Measurements from ENCODE around the gene MMP2. TPM values are rescaled to one million over a fixed set of nuclear protein-coding genes. Genes with fewer than 3 reads are reported as not detected.

Gene MMP2
- polyA plus RNA-seq (2013): 1,470 and 1,480 TPM in 2 replicates

DNA sequence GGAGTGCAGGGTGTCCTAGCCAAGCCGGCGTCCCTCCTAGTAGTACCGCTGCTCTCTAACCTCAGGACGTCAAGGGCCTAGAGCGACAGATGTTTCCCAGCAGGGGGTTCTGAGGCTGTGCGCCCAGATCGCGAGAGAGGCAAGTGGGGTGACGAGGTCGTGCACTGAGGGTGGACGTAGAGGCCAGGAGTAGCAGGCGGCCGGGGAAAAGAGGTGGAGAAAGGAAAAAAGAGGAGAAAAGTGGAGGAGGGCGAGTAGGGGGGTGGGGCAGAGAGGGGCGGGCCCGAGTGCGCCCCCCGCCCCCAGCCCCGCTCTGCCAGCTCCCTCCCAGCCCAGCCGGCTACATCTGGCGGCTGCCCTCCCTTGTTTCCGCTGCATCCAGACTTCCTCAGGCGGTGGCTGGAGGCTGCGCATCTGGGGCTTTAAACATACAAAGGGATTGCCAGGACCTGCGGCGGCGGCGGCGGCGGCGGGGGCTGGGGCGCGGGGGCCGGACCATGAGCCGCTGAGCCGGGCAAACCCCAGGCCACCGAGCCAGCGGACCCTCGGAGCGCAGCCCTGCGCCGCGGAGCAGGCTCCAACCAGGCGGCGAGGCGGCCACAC is at the start of gene MMP2:
MMP2 (plus strand) TSS at position 372 of the 603 bp plus-strand sequence. CDS start 282 bp downstream, outside the sequence.
- H3K4me1 ChIP-seq (ENCODE audit: control insufficient read depth in 1 of 2, insufficient read depth in 2 of 2, low read length in 2 of 2): peaks cover 20 to 31% of the 10 kb centered on the region in 2 experiments
- no peak within 1 kb of the TSS for H3K23ac ChIP-seq (ENCODE audit: low read length)
- H2BK5ac ChIP-seq (ENCODE audit: low read depth, low read length, poor library complexity): peak within 1 kb of the TSS; percentile 94
- peak within 1 kb of the TSS; percentile 96 for H3K27ac ChIP-seq (ENCODE audit: low read depth, low read length)
- H3K79me2 ChIP-seq (ENCODE audit: control insufficient read depth, insufficient read depth, low read length, poor library complexity): peaks cover 23% of the 10 kb centered on the region
- peak within 1 kb of the TSS; percentile 92 for H3K4me2 ChIP-seq (ENCODE audit: low read length)
- H4K12ac ChIP-seq (ENCODE audit: low read depth, low read length): peak within 1 kb of the TSS; percentile 79
- peak within 1 kb of the TSS; percentile 96 for H4K8ac ChIP-seq (ENCODE audit: low read depth, low read length)
- peak within 1 kb of the TSS; percentile 98 for H3K4me3 ChIP-seq (ENCODE audit: low read depth, low read length)
- no CpG with 5 or more reads among the region's 46 CpGs for WGBS (ENCODE audit: extremely low coverage, insufficient coverage, insufficient read length)
- peak within 1 kb of the TSS; percentile 94 for H3K9ac ChIP-seq (ENCODE audit: low read length)
- H3K18ac ChIP-seq (ENCODE audit: low read length): peak within 1 kb of the TSS; percentile 98
- peak in 1 of 2 donors; percentile 38 for DNase-seq
- H2AK5ac ChIP-seq (ENCODE audit: low read length): peak within 1 kb of the TSS; percentile 96
- H3K14ac ChIP-seq (ENCODE audit: low read length): peak within 1 kb of the TSS; percentile 97
- H3K79me1 ChIP-seq (ENCODE audit: low read length): peaks cover 49% of the 10 kb centered on the region
- peak within 1 kb of the TSS; percentile 100 for H4K91ac ChIP-seq (ENCODE audit: low read depth, low read length)
- no peaks in the 10 kb centered on the region for H3K27me3 ChIP-seq (ENCODE audit: insufficient read depth, low read length)
- H3K9me3 ChIP-seq (ENCODE audit: insufficient read depth, low read depth, low read length): no peaks in the 10 kb centered on the region
- H2BK120ac ChIP-seq (ENCODE audit: insufficient read depth, low read length, poor library complexity): peak within 1 kb of the TSS; percentile 96
- peak within 1 kb of the TSS; percentile 92 for H2AFZ ChIP-seq (ENCODE audit: insufficient read depth, low read length, poor library complexity)
- peak within 1 kb of the TSS; percentile 98 for H2BK12ac ChIP-seq (ENCODE audit: low read length)
- H3K36me3 ChIP-seq (ENCODE audit: control insufficient read depth in 1 of 2, insufficient read depth in 2 of 2, low read length in 2 of 2): peaks cover 15 to 22% of the 10 kb centered on the region in 2 experiments
- peak within 1 kb of the TSS; percentile 100 for H3K4ac ChIP-seq (ENCODE audit: low read depth, low read length)

DNA sequence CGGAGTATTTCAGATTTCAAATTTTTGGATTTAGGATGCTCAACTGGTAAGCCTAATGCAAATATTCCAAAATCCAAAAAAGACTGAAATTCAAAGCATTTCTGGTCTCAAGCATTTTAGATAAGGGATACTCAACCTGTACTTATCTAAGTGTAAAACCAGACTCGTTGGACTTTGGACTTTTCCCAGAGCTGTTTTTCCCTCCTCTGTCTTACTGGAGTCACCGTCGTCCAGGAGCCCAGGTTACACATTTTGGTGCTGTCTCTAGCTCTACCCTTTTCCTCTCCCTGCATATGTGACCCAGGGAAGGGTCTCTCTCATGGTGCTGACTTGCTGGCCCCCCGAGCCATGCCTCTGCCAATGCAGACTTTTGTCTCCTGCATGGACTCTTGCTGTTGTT is 46.0 kb upstream of the MMP2 start:
- Histone ChIP-seq H3K4me2 (ENCODE audit: low read length) (no peak overlapping the region), H4K12ac (ENCODE audit: low read depth, low read length) (no peak overlapping the region), H3K23ac (ENCODE audit: low read length) (no peak overlapping the region), H4K8ac (ENCODE audit: low read depth, low read length) (no peak overlapping the region), H2BK120ac (ENCODE audit: insufficient read depth, low read length, poor library complexity) (no peak overlapping the region), H3K4ac (ENCODE audit: low read depth, low read length) (no peak overlapping the region), H4K91ac (ENCODE audit: low read depth, low read length) (no peak overlapping the region), H2BK5ac (ENCODE audit: low read depth, low read length, poor library complexity) (no peak overlapping the region), H3K79me1 (ENCODE audit: low read length) (no peaks in the 10 kb centered on the region), H3K27me3 (ENCODE audit: insufficient read depth, low read length) (peaks cover 2% of the 10 kb centered on the region), H3K9ac (ENCODE audit: low read length) (no peak overlapping the region), H3K27ac (ENCODE audit: low read depth, low read length) (no peak overlapping the region), H3K79me2 (ENCODE audit: control insufficient read depth, insufficient read depth, low read length, poor library complexity) (no peaks in the 10 kb centered on the region), H2AK5ac (ENCODE audit: low read length) (no peak overlapping the region), H2BK12ac (ENCODE audit: low read length) (no peak overlapping the region), H3K14ac (ENCODE audit: low read length) (no peak overlapping the region), H3K4me3 (ENCODE audit: low read depth, low read length) (no peak overlapping the region), H3K9me3 (ENCODE audit: insufficient read depth, low read depth, low read length) (no peaks in the 10 kb centered on the region), H2AFZ (ENCODE audit: insufficient read depth, low read length, poor library complexity) (no peak overlapping the region), H3K4me1 (ENCODE audit: control insufficient read depth in 1 of 2, insufficient read depth in 2 of 2, low read length in 2 of 2) (no peaks in the 10 kb centered on the region), H3K18ac (ENCODE audit: low read length) (no peak overlapping the region), H3K36me3 (ENCODE audit: control insufficient read depth in 1 of 2, insufficient read depth in 2 of 2, low read length in 2 of 2) (no peaks in the 10 kb centered on the region)
- no peak for DNase-seq
- WGBS (ENCODE audit: extremely low coverage, insufficient coverage, insufficient read length): no CpG with 5 or more reads among the region's 5 CpGs

DNA sequence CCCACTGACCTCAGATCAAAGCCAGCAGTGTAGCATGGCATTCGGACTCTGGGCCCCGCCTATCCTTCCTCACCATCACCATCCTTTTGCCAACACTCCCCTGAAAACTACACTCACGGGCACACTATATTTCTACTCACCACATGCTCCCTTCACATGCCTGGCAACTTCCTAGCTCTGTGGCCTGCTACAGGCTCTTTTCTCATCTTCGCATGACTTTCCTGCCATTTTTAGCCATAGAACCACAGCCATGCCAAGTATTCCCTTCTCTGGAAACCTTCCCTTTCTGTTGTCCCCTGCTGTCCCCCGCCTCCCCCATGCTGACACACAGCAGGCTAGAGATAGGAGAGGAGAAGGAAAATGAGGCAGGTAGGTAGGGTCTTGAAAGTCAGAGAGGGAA is 45.5 kb upstream of the MMP2 start:
- no CpG with 5 or more reads among the region's 5 CpGs for WGBS (ENCODE audit: extremely low coverage, insufficient coverage, insufficient read length)
- H3K4me1 ChIP-seq (ENCODE audit: control insufficient read depth in 1 of 2, insufficient read depth in 2 of 2, low read length in 2 of 2): no peaks in the 10 kb centered on the region
- H3K9ac ChIP-seq (ENCODE audit: low read length): no peak overlapping the region
- H4K91ac ChIP-seq (ENCODE audit: low read depth, low read length): no peak overlapping the region
- H3K4me3 ChIP-seq (ENCODE audit: low read depth, low read length): no peak overlapping the region
- H2AK5ac ChIP-seq (ENCODE audit: low read length): no peak overlapping the region
- no peak overlapping the region for H2BK120ac ChIP-seq (ENCODE audit: insufficient read depth, low read length, poor library complexity)
- no peak overlapping the region for H3K27ac ChIP-seq (ENCODE audit: low read depth, low read length)
- no peak overlapping the region for H2BK12ac ChIP-seq (ENCODE audit: low read length)
- H3K27me3 ChIP-seq (ENCODE audit: insufficient read depth, low read length): peaks cover 2% of the 10 kb centered on the region
- H3K9me3 ChIP-seq (ENCODE audit: insufficient read depth, low read depth, low read length): no peaks in the 10 kb centered on the region
- no peak overlapping the region for H4K12ac ChIP-seq (ENCODE audit: low read depth, low read length)
- no peak for DNase-seq
- H3K79me2 ChIP-seq (ENCODE audit: control insufficient read depth, insufficient read depth, low read length, poor library complexity): no peaks in the 10 kb centered on the region
- H3K14ac ChIP-seq (ENCODE audit: low read length): no peak overlapping the region
- H2BK5ac ChIP-seq (ENCODE audit: low read depth, low read length, poor library complexity): no peak overlapping the region
- H2AFZ ChIP-seq (ENCODE audit: insufficient read depth, low read length, poor library complexity): no peak overlapping the region
- H3K4ac ChIP-seq (ENCODE audit: low read depth, low read length): no peak overlapping the region
- no peak overlapping the region for H3K18ac ChIP-seq (ENCODE audit: low read length)
- no peak overlapping the region for H3K4me2 ChIP-seq (ENCODE audit: low read length)
- no peaks in the 10 kb centered on the region for H3K79me1 ChIP-seq (ENCODE audit: low read length)
- H3K36me3 ChIP-seq (ENCODE audit: control insufficient read depth in 1 of 2, insufficient read depth in 2 of 2, low read length in 2 of 2): no peaks in the 10 kb centered on the region
- no peak overlapping the region for H4K8ac ChIP-seq (ENCODE audit: low read depth, low read length)
- no peak overlapping the region for H3K23ac ChIP-seq (ENCODE audit: low read length)

DNA sequence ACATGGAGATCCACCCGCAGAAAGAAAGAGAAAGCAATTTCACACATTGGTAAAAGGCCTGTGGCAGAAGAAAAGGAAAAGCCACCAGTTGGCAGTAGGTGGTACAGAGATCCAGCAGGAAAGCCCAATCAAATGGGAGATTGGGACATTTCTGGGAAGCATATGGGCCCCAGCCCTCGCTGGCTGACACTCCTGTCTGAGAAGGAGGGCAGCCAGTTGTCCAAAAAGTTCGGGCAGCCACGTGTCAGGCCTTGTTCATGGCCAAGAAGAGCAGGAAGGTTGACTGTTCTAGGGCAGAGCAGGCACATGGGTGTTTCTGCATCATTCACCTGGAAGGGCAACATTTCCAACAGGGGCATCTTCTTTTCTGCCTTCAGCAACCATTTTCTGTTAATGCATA is 45.0 kb upstream of the MMP2 start:
- Histone ChIP-seq H2BK12ac (ENCODE audit: low read length) (no peak overlapping the region), H3K27ac (ENCODE audit: low read depth, low read length) (no peak overlapping the region), H4K12ac (ENCODE audit: low read depth, low read length) (no peak overlapping the region), H3K4me1 (ENCODE audit: control insufficient read depth in 1 of 2, insufficient read depth in 2 of 2, low read length in 2 of 2) (no peaks in the 10 kb centered on the region), H3K14ac (ENCODE audit: low read length) (no peak overlapping the region), H3K9me3 (ENCODE audit: insufficient read depth, low read depth, low read length) (no peaks in the 10 kb centered on the region), H2BK5ac (ENCODE audit: low read depth, low read length, poor library complexity) (no peak overlapping the region), H3K23ac (ENCODE audit: low read length) (no peak overlapping the region), H3K27me3 (ENCODE audit: insufficient read depth, low read length) (peaks cover 2% of the 10 kb centered on the region), H4K91ac (ENCODE audit: low read depth, low read length) (no peak overlapping the region), H3K4ac (ENCODE audit: low read depth, low read length) (no peak overlapping the region), H3K79me1 (ENCODE audit: low read length) (no peaks in the 10 kb centered on the region), H3K4me2 (ENCODE audit: low read length) (no peak overlapping the region), H2AK5ac (ENCODE audit: low read length) (no peak overlapping the region), H2AFZ (ENCODE audit: insufficient read depth, low read length, poor library complexity) (no peak overlapping the region), H3K36me3 (ENCODE audit: control insufficient read depth in 1 of 2, insufficient read depth in 2 of 2, low read length in 2 of 2) (no peaks in the 10 kb centered on the region), H4K8ac (ENCODE audit: low read depth, low read length) (no peak overlapping the region), H2BK120ac (ENCODE audit: insufficient read depth, low read length, poor library complexity) (no peak overlapping the region), H3K4me3 (ENCODE audit: low read depth, low read length) (no peak overlapping the region), H3K18ac (ENCODE audit: low read length) (no peak overlapping the region), H3K9ac (ENCODE audit: low read length) (no peak overlapping the region), H3K79me2 (ENCODE audit: control insufficient read depth, insufficient read depth, low read length, poor library complexity) (no peaks in the 10 kb centered on the region)
- no peak for DNase-seq
- WGBS (ENCODE audit: extremely low coverage, insufficient coverage, insufficient read length): no CpG with 5 or more reads among the region's 4 CpGs
